Suprapubic skin (tissue), 3 donors: ENCODE results near the gene AFF2.

ENCODE experiments used
- CTCF ChIP-seq, 2 donors: fragments of 200-600 bp in 1 of 2; fragments of 450-650 bp in 1 of 2; sonication (generic) in 1 of 2; IDR thresholded peaks; one replicate each; pipeline ENCODE4 v1.5.1; 2016 to 2019; ENCODE audit warnings: antibody characterized with exemption in 2 of 2, mild to moderate bottlenecking in 1 of 2, moderate library complexity in 1 of 2
- EP300 ChIP-seq: sonication (generic); formaldehyde crosslinking; IDR thresholded peaks from one replicate; pipeline ENCODE4 v1.6.1; 2017; ENCODE audit warnings: antibody characterized with exemption

- TF ChIP-seq EP300: no peak
- TF ChIP-seq CTCF (IDR thresholded peaks at IDR 0.05): no peak
Observed at GRCh38 chrX:148865277-148866210, 365.1 kb downstream of the AFF2 start.
